Activated T-helper 2 cell treated with anti-CD3 and anti-CD28 coated beads, Interferon-gamma antibody, Interleukin-2, Interleukin-4, amounts not matched to agents 10 μg/mL and 5 μg/mL and 100 μg/mL, durations not matched to agents 14 hours and 24 hours and 36 hours (primary cell): Measurements from ENCODE around the gene EMP3. TPM values are rescaled to one million over a fixed set of nuclear protein-coding genes. Genes with fewer than 3 reads are reported as not detected.
A peak's percentile ranks its signal among the peaks of the same experiment; 100 is the strongest.
"Not testable (repeated sequence)": the region's sequence is repeated elsewhere in the genome, so short reads cannot be mapped to it uniquely, and the experiment has no call there.

ENCODE experiments used
- DNase-seq: peaks from one replicate; pipeline ENCODE4 v3.0.0; 2021; ENCODE audit warnings: low spot score
- H3K27ac Mint-ChIP-seq: one replicate; pipeline ENCODE4 v1.8.0; 2021; ENCODE audit warnings: mixed read lengths
- H3K27me3 Mint-ChIP-seq: one replicate; pipeline ENCODE4 v1.8.0; 2021; ENCODE audit warnings: low read depth, mixed read lengths
- H3K36me3 Mint-ChIP-seq: one replicate; pipeline ENCODE4 v1.8.0; 2021; ENCODE audit warnings: low read depth, mixed read lengths
- H3K4me1 Mint-ChIP-seq: one replicate; pipeline ENCODE4 v1.8.0; 2021; ENCODE audit warnings: low read depth, mixed read lengths
- H3K4me3 Mint-ChIP-seq: one replicate; pipeline ENCODE4 v1.8.0; 2021; ENCODE audit warnings: low read depth, mild to moderate bottlenecking, moderate library complexity, mixed read lengths
- H3K9me3 Mint-ChIP-seq: one replicate; pipeline ENCODE4 v1.8.0; 2021; ENCODE audit warnings: mixed read lengths
- intact Hi-C: fragments of 100-400 bp; cut with micrococcal nuclease; formaldehyde crosslinking; loops from one replicate; pipeline ENCODE4 v1.15.1; 2023
- total RNA-seq: library from RNA; stranded (reverse); gene quantifications from 2 replicates; pipeline ENCODE4 v1.2.3, GENCODE V29; 2022

Gene EMP3
- total RNA-seq, 1 donor from 2014 or later = 329 TPM

- intact Hi-C loops = no loop called here
- H3K9me3 Mint-ChIP-seq = no peaks in the 10 kb centered on the region
- no peak overlapping the region for H3K4me3 Mint-ChIP-seq
- no peak for DNase-seq
- H3K27ac Mint-ChIP-seq = no peak overlapping the region
- no peaks in the 10 kb centered on the region for H3K4me1 Mint-ChIP-seq
- H3K36me3 Mint-ChIP-seq = no peaks in the 10 kb centered on the region
- H3K27me3 Mint-ChIP-seq = peaks cover 2% of the 10 kb centered on the region
Observed at GRCh38 chr19:48301886-48302599, 23.3 kb upstream of the EMP3 start.

- no peaks in the 10 kb centered on the region for H3K36me3 Mint-ChIP-seq
- no peak overlapping the region for H3K4me3 Mint-ChIP-seq
- peaks cover 2% of the 10 kb centered on the region for H3K27me3 Mint-ChIP-seq
- no peak for DNase-seq
- no peaks in the 10 kb centered on the region for H3K9me3 Mint-ChIP-seq
- intact Hi-C loops = no loop called here
- H3K4me1 Mint-ChIP-seq = no peaks in the 10 kb centered on the region
- no peak overlapping the region for H3K27ac Mint-ChIP-seq
Observed at GRCh38 chr19:48302600-48302959, 22.8 kb upstream of the EMP3 start.

GRCh38 chr19:48303367-48303766 is 22.0 kb upstream of the EMP3 start:
- Mint-ChIP-seq H3K27ac (no peak overlapping the region), H3K9me3 (no peaks in the 10 kb centered on the region), H3K36me3 (no peaks in the 10 kb centered on the region), H3K27me3 (peaks cover 4% of the 10 kb centered on the region), H3K4me1 (no peaks in the 10 kb centered on the region), H3K4me3 (no peak overlapping the region)
- DNase-seq = no peak
- intact Hi-C loops = no loop called here

- intact Hi-C loops = no loop called here
- Mint-ChIP-seq H3K27me3 (peaks cover 4% of the 10 kb centered on the region), H3K4me3 (no peak overlapping the region), H3K9me3 (no peaks in the 10 kb centered on the region), H3K27ac (no peak overlapping the region), H3K4me1 (no peaks in the 10 kb centered on the region), H3K36me3 (no peaks in the 10 kb centered on the region)
- no peak for DNase-seq
Observed at GRCh38 chr19:48303866-48304265, 21.5 kb upstream of the EMP3 start.

- no peak overlapping the region for H3K27ac Mint-ChIP-seq
- no peaks in the 10 kb centered on the region for H3K4me1 Mint-ChIP-seq
- peaks cover 8% of the 10 kb centered on the region for H3K27me3 Mint-ChIP-seq
Observed at GRCh38 chr19:48308631-48309586, 16.4 kb upstream of the EMP3 start.

GRCh38 chr19:48309731-48310130 is 15.6 kb upstream of the EMP3 start:
- H3K4me3 Mint-ChIP-seq, H3K27me3 Mint-ChIP-seq, intact Hi-C loops, H3K27ac Mint-ChIP-seq, H3K9me3 Mint-ChIP-seq, DNase-seq, H3K4me1 Mint-ChIP-seq, H3K36me3 Mint-ChIP-seq: not testable (repeated sequence)

More at GRCh38 chr19:48308631-48309586, 16.4 kb upstream of the EMP3 start:
- no peak for DNase-seq
- no peaks in the 10 kb centered on the region for H3K9me3 Mint-ChIP-seq
- intact Hi-C loops = no loop called here
- no peak overlapping the region for H3K4me3 Mint-ChIP-seq
- no peaks in the 10 kb centered on the region for H3K36me3 Mint-ChIP-seq

GRCh38 chr19:48310227-48310626 is 15.1 kb upstream of the EMP3 start:
- H3K36me3 Mint-ChIP-seq = no peaks in the 10 kb centered on the region
- intact Hi-C loops = no loop called here
- no peaks in the 10 kb centered on the region for H3K4me1 Mint-ChIP-seq
- no peak for DNase-seq
- H3K27ac Mint-ChIP-seq = no peak overlapping the region
- H3K27me3 Mint-ChIP-seq = peaks cover 7% of the 10 kb centered on the region
- H3K9me3 Mint-ChIP-seq = no peaks in the 10 kb centered on the region
- no peak overlapping the region for H3K4me3 Mint-ChIP-seq

GRCh38 chr19:48311384-48311783 is 14.0 kb upstream of the EMP3 start:
- no peak overlapping the region for H3K4me3 Mint-ChIP-seq
- H3K27ac Mint-ChIP-seq = no peak overlapping the region
- no peaks in the 10 kb centered on the region for H3K36me3 Mint-ChIP-seq
- intact Hi-C loops = no loop called here
- no peak for DNase-seq
- H3K4me1 Mint-ChIP-seq = no peaks in the 10 kb centered on the region
- H3K27me3 Mint-ChIP-seq = peaks cover 7% of the 10 kb centered on the region
- no peaks in the 10 kb centered on the region for H3K9me3 Mint-ChIP-seq

- H3K36me3 Mint-ChIP-seq = no peaks in the 10 kb centered on the region
- H3K27me3 Mint-ChIP-seq = no peaks in the 10 kb centered on the region
- no peaks in the 10 kb centered on the region for H3K9me3 Mint-ChIP-seq
- intact Hi-C loops = no loop called here
- H3K4me1 Mint-ChIP-seq = peaks cover 9% of the 10 kb centered on the region
- no peak overlapping the region for H3K27ac Mint-ChIP-seq
- no peak overlapping the region for H3K4me3 Mint-ChIP-seq
- no peak for DNase-seq
Observed at GRCh38 chr19:48315712-48316111, 9.6 kb upstream of the EMP3 start.

- DNase-seq, H3K27ac Mint-ChIP-seq, H3K36me3 Mint-ChIP-seq, H3K27me3 Mint-ChIP-seq, intact Hi-C loops, H3K4me3 Mint-ChIP-seq, H3K9me3 Mint-ChIP-seq: not testable (repeated sequence)
- H3K4me1 Mint-ChIP-seq = peaks cover 19% of the 10 kb centered on the region
Observed at GRCh38 chr19:48317708-48317960, 7.7 kb upstream of the EMP3 start.

- Mint-ChIP-seq H3K9me3 (no peaks in the 10 kb centered on the region), H3K4me3 (no peak overlapping the region), H3K36me3 (no peaks in the 10 kb centered on the region), H3K27me3 (no peaks in the 10 kb centered on the region), H3K27ac (no peak overlapping the region), H3K4me1 (peaks cover 24% of the 10 kb centered on the region)
- DNase-seq = no peak
- intact Hi-C loops = no loop called here
Observed at GRCh38 chr19:48318286-48318987, 6.9 kb upstream of the EMP3 start.

GRCh38 chr19:48319647-48320541 is 5.5 kb upstream of the EMP3 start:
- H3K27ac Mint-ChIP-seq = peak overlapping the region; percentile 69
- H3K36me3 Mint-ChIP-seq = no peaks in the 10 kb centered on the region
- intact Hi-C loops = loop anchor here (2.0 to 10.0 kb wide), 6 partner anchors 43 to 552 kb away; partner anchors contain the start of genes CARD8, DBP, GRWD1 and LMTK3
- H3K4me3 Mint-ChIP-seq = peak overlapping the region; percentile 15
- H3K9me3 Mint-ChIP-seq = no peaks in the 10 kb centered on the region
- H3K27me3 Mint-ChIP-seq = no peaks in the 10 kb centered on the region
- DNase-seq = peak; percentile 65
- peaks cover 34% of the 10 kb centered on the region for H3K4me1 Mint-ChIP-seq
